HuH-7 (cell line): ENCODE data around the gene CDKL5.

Experiments used
- DNase-seq: peaks from one replicate; pipeline ENCODE4 v3.0.0; 2011; ENCODE audit warnings: low spot score

Gene CDKL5

DNA sequence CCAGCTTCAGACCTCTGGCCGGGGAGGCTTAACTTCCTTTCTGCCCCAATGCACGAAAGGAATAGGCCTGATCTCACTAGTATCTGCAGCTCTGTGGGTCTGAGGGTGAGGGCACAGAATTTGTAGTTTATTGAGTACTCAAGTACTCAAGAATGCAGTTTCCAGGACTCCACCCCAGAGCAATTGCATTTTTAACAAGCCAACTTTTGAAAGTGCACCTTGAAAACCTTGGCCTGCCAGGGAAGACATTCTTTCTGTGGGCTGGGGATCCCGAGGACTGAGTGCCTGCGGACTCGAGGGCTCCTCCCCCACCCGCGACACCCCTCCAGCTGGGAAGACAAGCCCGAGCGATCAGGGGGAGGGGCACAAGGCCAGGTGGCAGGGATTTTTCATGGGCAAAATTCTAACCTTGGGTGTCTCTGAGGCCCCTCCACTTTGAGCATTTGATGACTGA lies 224.1 kb downstream of the CDKL5 start:
- DNase-seq = no peak

GRCh38 chrX:18650662-18651061 lies 225.3 kb downstream of the CDKL5 start:
- no peak for DNase-seq

DNA sequence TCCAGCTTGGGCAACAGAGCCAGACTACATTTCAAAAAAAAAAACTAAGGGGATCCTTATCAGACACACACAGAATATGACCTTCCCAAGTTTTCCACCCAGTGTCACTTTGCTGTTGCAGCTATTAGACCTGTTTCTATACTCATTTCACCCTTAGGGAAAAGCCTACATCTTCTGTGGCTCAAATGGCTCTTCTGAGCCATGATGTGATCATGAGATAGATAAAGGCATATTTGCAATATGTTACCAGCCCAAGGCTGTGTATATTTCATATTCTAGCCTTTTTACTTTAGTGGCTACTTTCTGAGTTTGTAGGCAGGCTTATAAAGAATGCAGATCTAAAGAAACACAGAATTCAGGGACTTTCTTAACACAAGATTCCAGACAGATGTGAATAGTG lies 227.2 kb downstream of the CDKL5 start:
- no peak for DNase-seq

DNA sequence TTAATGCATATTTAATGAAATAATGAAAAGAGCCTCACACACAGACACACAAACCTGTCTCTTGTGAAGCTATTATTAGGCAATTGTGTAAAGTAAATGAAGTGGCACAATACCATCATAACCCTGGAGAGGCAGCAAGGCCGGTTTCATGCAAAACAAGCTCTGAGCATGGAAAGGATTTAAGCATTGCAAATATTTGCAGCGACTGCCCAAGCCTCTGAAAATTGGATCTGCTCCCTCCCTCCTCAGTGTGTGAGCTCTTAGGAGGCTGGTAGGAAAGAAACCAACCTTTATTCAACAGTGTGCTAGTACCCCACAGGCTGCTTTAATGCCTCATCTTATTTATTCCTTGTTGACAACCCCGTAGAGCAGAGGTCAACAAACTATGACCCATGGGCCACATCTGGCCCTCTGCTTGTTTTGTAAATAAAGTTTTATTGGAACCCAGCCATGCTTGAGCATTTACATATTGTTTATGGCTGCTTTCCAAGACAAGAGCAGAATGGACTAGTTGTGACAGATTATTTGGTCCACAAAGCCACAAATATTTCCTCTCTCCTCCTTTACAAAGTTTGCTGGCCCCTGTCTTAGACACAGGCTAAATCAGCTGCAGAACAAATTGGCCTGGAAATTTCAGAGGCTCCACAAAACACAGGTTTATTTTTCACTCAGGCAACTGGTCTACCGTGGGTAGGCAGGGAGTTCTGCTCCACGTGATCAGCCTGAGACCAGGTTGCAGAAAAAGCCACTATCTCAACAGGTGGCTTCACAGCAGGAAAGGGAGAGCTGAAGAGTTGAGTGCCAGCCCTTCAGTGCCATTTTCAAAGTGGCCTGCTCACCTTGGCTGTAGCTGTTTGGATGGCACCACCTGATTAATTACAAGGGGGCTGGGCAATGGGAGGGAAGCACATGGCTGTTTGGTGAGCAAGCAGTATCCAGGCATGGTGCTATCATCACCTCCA lies 229.7 kb downstream of the CDKL5 start:
- no peak for DNase-seq

DNA sequence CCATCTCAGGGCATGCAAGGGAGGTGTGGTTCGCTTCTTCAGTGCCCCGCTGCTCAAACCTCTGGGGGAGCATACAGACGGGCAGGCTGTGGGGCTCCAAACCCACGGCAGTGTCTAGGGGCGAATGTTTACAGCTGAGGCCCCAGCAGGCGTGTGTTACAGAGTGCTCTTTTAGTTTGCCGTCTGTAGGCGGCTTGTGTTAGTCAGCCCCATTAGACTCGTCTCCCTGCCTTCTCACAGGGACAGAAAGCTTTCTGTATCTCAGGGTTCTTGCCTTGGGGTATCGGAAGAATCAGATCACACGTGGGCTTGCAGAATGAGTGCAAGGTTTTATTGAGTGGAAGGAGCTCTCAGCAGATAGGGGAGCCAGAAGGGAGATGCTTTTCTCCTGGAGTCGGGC lies 235.9 kb downstream of the CDKL5 start:
- no peak for DNase-seq

DNA sequence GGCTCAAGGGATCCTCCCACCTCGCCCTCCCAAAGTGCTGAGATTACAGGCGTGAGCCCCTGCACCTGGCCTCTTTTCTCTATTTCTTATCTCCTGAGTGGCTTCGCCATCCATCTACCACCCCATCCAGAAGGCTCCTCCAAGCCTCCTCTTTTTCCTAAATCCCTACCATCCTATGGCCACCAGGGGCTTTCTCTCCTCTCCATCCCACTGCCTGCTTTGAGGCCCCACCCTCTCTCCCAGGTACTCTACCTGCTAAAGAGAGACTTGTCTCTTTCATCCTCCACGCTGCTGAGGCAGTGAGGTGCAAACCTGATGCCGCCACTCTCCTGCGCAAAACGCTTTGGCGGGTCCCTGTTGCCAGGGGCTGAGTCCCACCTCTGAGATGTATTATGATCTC lies 239.5 kb downstream of the CDKL5 start:
- no peak for DNase-seq

DNA sequence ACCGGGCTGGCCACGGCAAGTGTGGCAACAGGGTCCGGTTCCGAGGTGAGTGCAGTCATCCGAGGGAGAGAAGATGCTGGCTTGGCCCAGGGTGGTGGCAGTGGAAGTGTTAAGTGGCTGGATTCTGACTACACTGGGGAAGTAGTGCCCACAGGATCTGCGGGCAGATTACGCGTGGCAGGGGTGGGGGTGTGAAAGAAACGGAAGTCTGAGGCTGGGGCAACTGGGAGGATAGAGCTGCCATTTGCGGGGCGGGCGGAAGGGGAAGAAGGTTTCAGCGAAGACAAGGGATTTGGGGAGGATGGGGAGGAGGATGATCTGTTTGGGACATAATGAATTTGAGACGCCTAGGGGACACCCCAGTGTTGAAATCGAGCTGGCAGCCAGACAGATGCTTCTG lies 241.2 kb downstream of the CDKL5 start:
- DNase-seq = no peak

GRCh38 chrX:18668071-18668835 lies 242.8 kb downstream of the CDKL5 start:
- no peak for DNase-seq

GRCh38 chrX:18672008-18672407 lies 246.6 kb downstream of the CDKL5 start, which contains the start of gene RS1:
Gene RS1, minus strand, starts transcription at chrX:18672108. Its CDS starts 40 bp downstream, at chrX:18672068.
- no peak for DNase-seq

DNA sequence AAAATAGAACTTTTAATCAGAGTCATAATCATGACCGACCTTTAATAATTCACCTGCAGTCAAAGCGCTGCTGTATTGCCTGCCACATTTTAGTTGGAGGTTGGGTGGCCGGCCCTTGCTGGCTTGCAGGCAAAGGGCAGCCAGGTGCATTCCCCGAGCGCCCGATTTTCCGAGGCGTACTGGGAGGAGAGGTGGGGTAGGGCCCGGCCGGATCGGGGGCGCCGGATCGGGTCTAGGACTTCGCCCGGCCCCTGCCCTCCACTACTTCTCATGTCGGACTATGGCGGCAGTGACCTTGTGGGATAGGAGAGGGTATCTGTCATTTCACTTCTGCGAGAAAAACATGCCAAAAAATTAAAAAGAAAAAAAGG lies 249.0 kb downstream of the CDKL5 start:
- DNase-seq = peak; percentile 15

DNA sequence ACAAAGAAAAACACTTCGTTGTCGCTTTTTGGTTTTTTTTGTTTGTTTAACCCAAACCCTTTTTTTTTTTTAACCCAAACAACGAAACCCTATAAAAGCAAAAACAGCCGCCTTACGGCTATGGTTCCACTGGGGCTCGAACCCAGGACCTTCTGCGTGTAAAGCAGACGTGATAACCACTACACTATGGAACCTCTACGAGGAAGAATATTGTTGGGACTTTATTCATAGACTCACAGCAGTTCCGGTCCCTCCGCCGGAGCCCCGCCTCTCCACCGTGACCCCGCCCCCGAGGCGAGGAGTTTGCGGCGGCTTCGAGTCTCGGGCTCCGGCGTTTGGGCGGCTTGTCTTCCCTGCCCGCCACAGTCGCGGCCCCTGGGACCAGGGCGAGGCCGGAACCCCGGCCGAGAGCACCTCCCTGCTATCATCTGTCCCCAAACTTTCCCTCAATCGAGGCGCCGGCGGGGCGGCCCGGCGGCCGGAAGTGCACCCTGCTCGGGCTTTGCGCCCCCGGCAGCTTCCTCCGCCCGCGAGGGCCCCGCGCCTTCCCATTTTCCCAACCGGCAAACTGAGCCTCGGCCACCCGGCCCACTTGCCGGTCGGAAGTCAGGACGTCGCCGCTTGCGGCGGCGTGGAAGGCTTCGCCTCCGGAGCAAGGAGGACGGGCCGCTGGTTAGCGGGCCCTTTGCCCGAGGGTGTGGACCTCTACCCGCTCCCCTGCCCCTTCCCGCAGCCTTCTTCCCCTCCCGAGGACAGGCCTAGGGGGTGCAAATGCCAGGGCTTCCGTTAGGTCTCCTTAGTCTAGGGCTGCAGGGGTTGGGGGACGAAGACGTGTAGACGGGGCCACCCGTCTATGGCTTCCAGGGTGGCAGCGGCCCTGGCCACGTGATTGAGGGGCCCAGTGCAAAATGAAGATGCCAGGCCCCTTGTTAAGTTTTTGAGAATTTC lies 249.7 kb downstream of the CDKL5 start:
- peak; percentile 28 for DNase-seq

- no peak for DNase-seq
Observed at GRCh38 chrX:18676050-18676449, 250.6 kb downstream of the CDKL5 start.

- DNase-seq = peak; percentile 75
Observed at GRCh38 chrX:18676470-18676869, 251.1 kb downstream of the CDKL5 start.

- DNase-seq = no peak
Observed at GRCh38 chrX:18677161-18677869, 251.9 kb downstream of the CDKL5 start.

- DNase-seq = no peak
Observed at GRCh38 chrX:18681996-18682395, 256.6 kb downstream of the CDKL5 start.

GRCh38 chrX:18682979-18683387 lies 257.6 kb downstream of the CDKL5 start:
- no peak for DNase-seq

DNA sequence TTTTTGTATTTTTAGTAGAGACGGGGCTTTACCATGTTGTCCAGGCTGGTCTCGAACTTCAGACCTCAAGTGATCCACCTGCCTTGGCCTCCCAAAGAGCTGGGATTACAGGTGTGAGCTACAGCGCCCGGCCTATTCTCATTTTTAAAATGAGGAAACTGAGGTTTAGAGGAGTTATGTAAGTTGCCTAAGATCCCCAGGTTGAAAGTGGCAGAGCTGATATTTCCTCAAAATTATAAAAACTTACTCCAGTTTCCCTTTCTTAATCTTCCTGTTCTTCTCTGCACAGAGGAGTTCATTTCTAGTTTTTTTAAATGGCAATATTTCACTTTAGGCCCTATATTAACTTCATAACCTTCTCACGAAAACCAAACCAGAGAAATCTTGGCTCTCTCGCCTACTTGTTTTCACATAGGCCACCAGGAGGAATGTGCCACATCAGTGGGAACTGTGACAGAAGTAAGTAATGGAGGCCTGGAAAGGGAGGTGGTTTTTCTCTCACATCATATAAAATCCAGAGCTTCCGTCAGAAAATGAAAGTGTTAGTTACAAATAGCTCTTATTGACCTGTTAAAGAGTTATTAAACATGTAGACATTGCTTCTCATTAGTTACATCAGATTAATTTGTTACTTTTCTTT lies 262.6 kb downstream of the CDKL5 start:
- DNase-seq = no peak

GRCh38 chrX:18691431-18691830 lies 266.0 kb downstream of the CDKL5 start:
- no peak for DNase-seq

DNA sequence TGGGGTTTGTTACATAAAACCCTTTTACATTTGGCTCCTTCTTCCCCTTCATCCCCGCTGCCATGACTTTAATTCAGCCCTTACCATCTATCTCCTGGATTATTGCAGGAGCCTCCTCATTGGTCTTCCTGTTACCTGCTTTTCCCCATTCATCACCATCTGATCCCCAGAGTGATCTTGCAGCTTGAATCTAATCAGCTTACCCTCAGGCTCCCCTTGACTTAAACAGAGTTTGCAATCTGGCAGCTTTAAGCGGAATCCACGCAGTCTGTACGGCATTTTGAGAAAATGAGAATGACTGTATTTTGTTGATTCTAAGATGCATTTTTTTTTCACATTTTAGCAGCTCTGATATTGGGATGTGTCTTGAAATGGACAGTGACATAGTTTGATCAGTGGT lies 267.1 kb downstream of the CDKL5 start:
- no peak for DNase-seq

GRCh38 chrX:18696653-18697052 lies 271.2 kb downstream of the CDKL5 start:
- no peak for DNase-seq
